Cardiac muscle cell (in vitro differentiated cells and primary cell): ENCODE data around the gene RFLNA. TPM values are rescaled to one million over a fixed set of nuclear protein-coding genes. Genes with fewer than 3 reads are reported as not detected.

ENCODE experiments used
- DNase-seq, 2 donors: peaks; one replicate each; pipeline versions ENCODE4 v3.0.0 to v3.0.0-alpha.2; 2010 to 2017; ENCODE audit warnings: low read depth in 1 of 2, low spot score in 1 of 2
- H3K27ac ChIP-seq: fragments of 200-600 bp; sonication (generic); 2 replicates; pipeline ENCODE4 v1.5.1; 2016
- H3K27me3 ChIP-seq: fragments of 200-600 bp; sonication (generic); 2 replicates; pipeline ENCODE4 v1.6.0; 2016; ENCODE audit warnings: control low read depth
- H3K36me3 ChIP-seq: fragments of 200-600 bp; sonication (generic); 2 replicates; pipeline ENCODE4 v1.5.1; 2016; ENCODE audit warnings: control low read depth
- H3K4me1 ChIP-seq: fragments of 200-600 bp; sonication (generic); 2 replicates; pipeline ENCODE4 v1.8.1; 2017; ENCODE audit warnings: low read depth, mild to moderate bottlenecking, mixed run types
- H3K4me3 ChIP-seq: fragments of 200-600 bp; sonication (generic); 2 replicates; pipeline ENCODE4 v1.5.1; 2016; ENCODE audit warnings: mild to moderate bottlenecking
- H3K9me3 ChIP-seq: fragments of 200-600 bp; sonication (generic); 2 replicates; pipeline ENCODE4 v1.5.1; 2017; ENCODE audit warnings: low read depth, mild to moderate bottlenecking, control low read depth
- polyA plus RNA-seq: library from polyadenylated mRNA; unstranded; fragments of >200 nt; fragmentation: Nextera tagmentation; extraction: Ambion mirVana; gene quantifications from 2 replicates; pipeline ENCODE4 v1.2.1, GENCODE V29; 2016
- total RNA-seq: library from RNA; depleted of rRNA; stranded (reverse); fragments of >200 nt; gene quantifications from 2 replicates; pipeline ENCODE4 v1.2.3, GENCODE V29; 2016
- TF ChIP-seq, protein P1 (sequence below): IDR thresholded peaks from 2 replicates; pipeline ENCODE4 v1.5.1; 2012; ENCODE audit warnings: low read depth, mild to moderate bottlenecking, low read length

Gene RFLNA
- total and polyA plus RNA-seq, 2 experiments from 2014 or later, result 1.8 to 4.5 TPM

DNA sequence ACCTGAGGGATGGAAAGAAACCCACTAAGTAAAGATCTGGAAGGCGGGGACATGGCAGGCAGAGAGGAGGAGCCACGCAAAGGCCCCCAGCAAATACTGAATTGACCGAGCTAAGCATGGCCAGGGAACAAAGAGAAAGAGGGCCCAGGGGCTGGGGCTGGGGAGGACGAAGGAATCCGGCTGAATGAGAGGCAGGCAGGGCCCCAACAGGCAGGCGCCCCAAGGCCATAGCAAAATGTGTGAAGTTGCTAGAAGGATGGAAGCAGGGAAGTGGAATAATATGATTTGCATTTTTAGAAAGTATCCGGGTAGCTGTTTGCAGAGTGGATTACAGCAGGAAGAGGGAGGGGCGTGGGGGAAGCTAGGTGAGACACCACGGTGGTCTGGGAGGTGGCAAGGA is 49.1 kb downstream of the RFLNA start:
- no peaks in the 10 kb centered on the region for H3K27me3 ChIP-seq
- TF ChIP-seq, protein P1, sequence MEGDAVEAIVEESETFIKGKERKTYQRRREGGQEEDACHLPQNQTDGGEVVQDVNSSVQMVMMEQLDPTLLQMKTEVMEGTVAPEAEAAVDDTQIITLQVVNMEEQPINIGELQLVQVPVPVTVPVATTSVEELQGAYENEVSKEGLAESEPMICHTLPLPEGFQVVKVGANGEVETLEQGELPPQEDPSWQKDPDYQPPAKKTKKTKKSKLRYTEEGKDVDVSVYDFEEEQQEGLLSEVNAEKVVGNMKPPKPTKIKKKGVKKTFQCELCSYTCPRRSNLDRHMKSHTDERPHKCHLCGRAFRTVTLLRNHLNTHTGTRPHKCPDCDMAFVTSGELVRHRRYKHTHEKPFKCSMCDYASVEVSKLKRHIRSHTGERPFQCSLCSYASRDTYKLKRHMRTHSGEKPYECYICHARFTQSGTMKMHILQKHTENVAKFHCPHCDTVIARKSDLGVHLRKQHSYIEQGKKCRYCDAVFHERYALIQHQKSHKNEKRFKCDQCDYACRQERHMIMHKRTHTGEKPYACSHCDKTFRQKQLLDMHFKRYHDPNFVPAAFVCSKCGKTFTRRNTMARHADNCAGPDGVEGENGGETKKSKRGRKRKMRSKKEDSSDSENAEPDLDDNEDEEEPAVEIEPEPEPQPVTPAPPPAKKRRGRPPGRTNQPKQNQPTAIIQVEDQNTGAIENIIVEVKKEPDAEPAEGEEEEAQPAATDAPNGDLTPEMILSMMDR, result no peak
- H3K36me3 ChIP-seq, result peaks cover 50% of the 10 kb centered on the region
- no peak for DNase-seq
- no peaks in the 10 kb centered on the region for H3K4me1 ChIP-seq
- no peak overlapping the region for H3K4me3 ChIP-seq
- H3K9me3 ChIP-seq, result no peaks in the 10 kb centered on the region
- no peak overlapping the region for H3K27ac ChIP-seq

DNA sequence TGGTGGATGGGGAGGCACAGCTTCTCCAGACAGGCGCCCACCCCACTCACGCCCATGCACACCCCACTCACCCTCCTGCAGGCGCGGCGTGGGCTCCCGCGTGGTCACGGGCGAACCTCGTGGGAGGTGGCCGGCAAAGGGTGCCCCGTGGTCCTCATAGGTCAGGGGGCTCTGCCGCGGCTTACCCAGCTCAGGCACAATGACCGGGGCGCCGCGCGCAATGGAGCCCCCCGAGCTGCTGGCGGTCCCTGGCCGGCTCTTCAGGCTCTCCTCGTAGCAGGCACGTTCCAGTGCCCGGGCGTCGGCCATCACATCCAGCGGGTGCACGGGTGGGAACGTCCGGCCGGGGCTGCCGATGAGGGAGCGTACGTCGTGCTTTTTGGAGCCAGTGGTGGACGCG is 49.6 kb downstream of the RFLNA start:
- Histone ChIP-seq H3K27me3 (no peaks in the 10 kb centered on the region), H3K4me1 (no peaks in the 10 kb centered on the region), H3K36me3 (peaks cover 50% of the 10 kb centered on the region), H3K4me3 (no peak overlapping the region), H3K27ac (no peak overlapping the region), H3K9me3 (no peaks in the 10 kb centered on the region)
- TF ChIP-seq, protein P1, result no peak
- no peak for DNase-seq

DNA sequence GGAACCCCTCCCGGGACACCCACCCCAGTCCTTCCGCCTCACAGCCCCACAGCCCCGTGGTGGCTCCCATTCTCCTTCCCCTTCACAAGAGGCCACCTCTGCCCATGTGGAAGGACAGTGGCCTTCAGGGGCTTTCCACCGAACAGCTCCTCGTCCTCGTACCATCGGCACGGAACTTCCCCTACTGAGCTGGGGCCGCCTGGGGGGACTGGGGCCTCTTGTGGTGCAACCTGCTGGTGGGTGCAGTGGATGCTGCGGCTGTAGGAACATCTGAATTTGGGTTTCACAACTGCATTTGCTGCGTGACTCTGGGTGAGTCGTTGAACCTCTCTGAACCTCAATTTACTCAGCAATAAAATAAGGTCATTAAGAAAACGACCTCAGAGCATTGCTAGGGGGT is 50.9 kb downstream of the RFLNA start:
- H3K27ac ChIP-seq, result no peak overlapping the region
- H3K4me1 ChIP-seq, result no peaks in the 10 kb centered on the region
- TF ChIP-seq, protein P1, result no peak
- peaks cover 52% of the 10 kb centered on the region for H3K36me3 ChIP-seq
- no peaks in the 10 kb centered on the region for H3K9me3 ChIP-seq
- H3K27me3 ChIP-seq, result no peaks in the 10 kb centered on the region
- no peak overlapping the region for H3K4me3 ChIP-seq
- DNase-seq, result no peak

DNA sequence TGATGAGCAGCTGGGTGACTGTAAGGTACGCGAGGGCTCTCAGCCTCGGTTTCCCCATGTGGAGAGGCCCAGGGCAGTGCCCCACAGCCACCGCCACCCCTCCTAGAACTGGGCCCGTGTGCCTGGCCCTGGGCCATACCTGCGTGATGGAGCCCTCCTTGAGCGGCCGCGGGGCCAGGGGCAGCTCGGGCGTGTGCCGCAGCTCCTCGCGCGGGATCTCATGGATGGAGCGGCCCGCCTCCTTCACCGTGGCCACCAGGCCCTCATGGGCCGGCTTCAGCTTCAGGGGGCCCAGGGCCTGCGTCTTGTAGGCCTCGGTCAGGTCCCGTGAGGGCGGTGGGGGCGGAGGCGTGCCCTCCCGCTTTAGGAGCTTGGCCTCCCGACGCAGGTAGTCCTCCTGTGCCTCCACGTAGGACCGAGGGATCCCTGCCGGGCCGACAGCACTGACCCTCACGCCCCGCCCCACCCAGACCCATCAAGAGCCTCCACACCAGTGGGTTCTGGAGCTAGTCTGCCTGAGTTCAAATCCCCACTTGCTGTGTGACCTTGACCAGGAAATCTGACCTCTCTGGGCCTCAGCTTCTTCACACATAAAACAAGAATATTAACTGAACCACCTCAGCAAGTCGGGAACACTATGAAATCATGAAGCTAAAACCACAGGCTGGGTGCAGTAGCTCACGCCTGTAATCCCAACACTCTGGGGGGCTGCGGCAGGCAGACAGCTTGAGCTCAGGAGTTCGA is 51.7 kb downstream of the RFLNA start:
- no peaks in the 10 kb centered on the region for H3K27me3 ChIP-seq
- no peak overlapping the region for H3K4me3 ChIP-seq
- H3K27ac ChIP-seq, result no peak overlapping the region
- peaks cover 51% of the 10 kb centered on the region for H3K36me3 ChIP-seq
- TF ChIP-seq, protein P1, result no peak
- no peak for DNase-seq
- no peaks in the 10 kb centered on the region for H3K4me1 ChIP-seq
- H3K9me3 ChIP-seq, result no peaks in the 10 kb centered on the region

DNA sequence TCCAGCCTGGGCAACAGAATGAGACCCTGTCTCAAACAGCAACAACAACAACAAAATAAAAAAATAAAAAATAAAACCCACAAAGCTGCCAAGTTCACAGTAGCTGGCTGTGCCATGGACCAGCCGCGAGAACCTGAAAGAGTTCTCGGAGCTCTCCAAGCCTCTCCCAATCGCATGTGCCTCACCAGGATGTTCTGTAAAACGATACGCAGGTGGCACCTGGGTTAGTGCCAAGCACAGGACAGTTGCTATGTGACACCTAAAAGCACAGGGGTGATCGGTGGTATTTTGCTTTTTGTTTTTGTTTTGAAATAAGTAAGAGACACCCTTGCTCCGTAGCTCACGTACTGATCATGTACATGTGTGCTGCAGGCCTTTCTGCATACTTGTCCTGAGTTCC is 52.4 kb downstream of the RFLNA start:
- TF ChIP-seq, protein P1, result no peak
- Histone ChIP-seq H3K27ac (no peak overlapping the region), H3K4me3 (no peak overlapping the region), H3K36me3 (peaks cover 48% of the 10 kb centered on the region), H3K27me3 (no peaks in the 10 kb centered on the region), H3K9me3 (no peaks in the 10 kb centered on the region), H3K4me1 (no peaks in the 10 kb centered on the region)
- no peak for DNase-seq
